ENCODE measurements around the gene RACK1.
"Not testable (repeated sequence)": the region's sequence is repeated elsewhere in the genome, so short reads cannot be mapped to it uniquely, and the experiment has no call there.

Gene RACK1

GRCh38 chr5:181233088-181233800, 10.5 kb downstream of the RACK1 start:
- no peak for DNase-seq

GRCh38 chr5:181232593-181232992, 11.1 kb downstream of the RACK1 start:
- DNase-seq: no peak

- DNase-seq: no peak
Observed at GRCh38 chr5:181231432-181231831, 12.3 kb downstream of the RACK1 start.

- DNase-seq: no peak
Observed at GRCh38 chr5:181230551-181230950, 13.2 kb downstream of the RACK1 start.

- DNase-seq: no peak
Observed at GRCh38 chr5:181229996-181230395, 13.7 kb downstream of the RACK1 start.

- no peak for DNase-seq
Observed at GRCh38 chr5:181224390-181225229, 19.1 kb downstream of the RACK1 start.

- no peak for DNase-seq
Observed at GRCh38 chr5:181223729-181224389, 19.8 kb downstream of the RACK1 start.

GRCh38 chr5:181223058-181223728, 20.5 kb downstream of the RACK1 start, which contains the start of gene TRIM41:
Gene TRIM41, plus strand, starts transcription at chr5:181223281. Its CDS starts 719 bp downstream, at chr5:181224000.
- DNase-seq: no peak

- DNase-seq: no peak
Observed at GRCh38 chr5:181222630-181223057, 21.1 kb downstream of the RACK1 start.

- DNase-seq: no peak
Observed at GRCh38 chr5:181221792-181222629, 21.7 kb downstream of the RACK1 start.

GRCh38 chr5:181221105-181221791, 22.5 kb downstream of the RACK1 start:
- DNase-seq: no peak

GRCh38 chr5:181220178-181220515, 23.6 kb downstream of the RACK1 start:
- DNase-seq: no peak

- DNase-seq: no peak
Observed at GRCh38 chr5:181219262-181220177, 24.2 kb downstream of the RACK1 start.

GRCh38 chr5:181218795-181219124, 24.9 kb downstream of the RACK1 start:
- DNase-seq: no peak

- DNase-seq: no peak
Observed at GRCh38 chr5:181217803-181218062, 26.0 kb downstream of the RACK1 start.

- no peak for DNase-seq
Observed at GRCh38 chr5:181217111-181217802, 26.4 kb downstream of the RACK1 start.

GRCh38 chr5:181215997-181216989, 27.4 kb downstream of the RACK1 start:
- DNase-seq: no peak

- DNase-seq: not testable (repeated sequence)
Observed at GRCh38 chr5:181214249-181214648, 29.5 kb downstream of the RACK1 start.

GRCh38 chr5:181212934-181213333, 30.8 kb downstream of the RACK1 start:
- DNase-seq: no peak

Data from KG1 (cell line).